Measurements from ENCODE around the gene OR8K1.

The OR8K1 gene

GRCh38 chr11:56345739-56346138, at the start of gene OR8K1:
Gene OR8K1 (plus strand): TSS chr11:56346039. CDS start chr11:56346039, 0 bp downstream.
- DNase-seq (ENCODE audit: low read depth in 3 of 3), result no peak

- no peak for DNase-seq (ENCODE audit: low read depth in 3 of 3)
Observed at GRCh38 chr11:56296898-56297297, 48.9 kb upstream of the OR8K1 start.

- DNase-seq (ENCODE audit: low read depth in 3 of 3), result no peak
Observed at GRCh38 chr11:56307836-56308235, 38.0 kb upstream of the OR8K1 start.

- DNase-seq (ENCODE audit: low read depth in 3 of 3), result no peak
Observed at GRCh38 chr11:56314844-56315243, 31.0 kb upstream of the OR8K1 start, which contains the start of gene OR8K3. Gene OR8K3 (plus strand): TSS chr11:56315144. CDS start chr11:56318307, 3,163 bp downstream.

- DNase-seq (ENCODE audit: low read depth in 3 of 3), result no peak
Observed at GRCh38 chr11:56331861-56332491, 13.9 kb upstream of the OR8K1 start.

- no peak for DNase-seq (ENCODE audit: low read depth in 3 of 3)
Observed at GRCh38 chr11:56333156-56333555, 12.7 kb upstream of the OR8K1 start.

- DNase-seq (ENCODE audit: low read depth in 3 of 3), result no peak
Observed at GRCh38 chr11:56340289-56340688, 5.5 kb upstream of the OR8K1 start.

- no peak for DNase-seq (ENCODE audit: low read depth in 3 of 3)
Observed at GRCh38 chr11:56353991-56354390, 8.2 kb downstream of the OR8K1 start, which contains the start of gene OR8J1. Gene OR8J1 (plus strand): TSS chr11:56354291. CDS start chr11:56360247, 5,956 bp downstream.

- no peak for DNase-seq (ENCODE audit: low read depth in 3 of 3)
Observed at GRCh38 chr11:56375324-56375723, 29.5 kb downstream of the OR8K1 start, which contains the start of gene OR8U1. Gene OR8U1 (plus strand): TSS chr11:56375624. CDS start chr11:56375624, 0 bp downstream.

- DNase-seq (ENCODE audit: low read depth in 3 of 3), result no peak
Observed at GRCh38 chr11:56380120-56380519, 34.3 kb downstream of the OR8K1 start.

- DNase-seq (ENCODE audit: low read depth in 3 of 3), result no peak
Observed at GRCh38 chr11:56394381-56394780, 48.5 kb downstream of the OR8K1 start.

GRCh38 chr11:56396047-56396446, 50.2 kb downstream of the OR8K1 start:
- no peak for DNase-seq (ENCODE audit: low read depth in 3 of 3)
